Transverse colon (tissue), 4 donors: ENCODE data around the gene OR9A2. TPM values are rescaled to one million over a fixed set of nuclear protein-coding genes. Genes with fewer than 3 reads are reported as not detected.

ENCODE experiments used
- DNase-seq: peaks from one replicate; pipeline ENCODE4 v3.0.0-alpha.2; 2019
- H3K27ac ChIP-seq, 4 donors: fragments of 200-600 bp; sonication (generic); 2 replicates each; pipeline ENCODE4 v1.5.1; 2016 to 2018; ENCODE audit warnings: inconsistent platforms in 4 of 4
- H3K27me3 ChIP-seq: fragments of 200-600 bp; sonication (generic); 2 replicates; pipeline ENCODE4 v1.5.1; 2017; ENCODE audit warnings: inconsistent platforms
- H3K36me3 ChIP-seq, 4 donors: fragments of 200-600 bp; sonication (generic); 2 replicates each; pipeline ENCODE4 v1.5.1; 2017 to 2019; ENCODE audit warnings: inconsistent platforms in 4 of 4
- H3K4me1 ChIP-seq, 4 donors: fragments of 200-600 bp; sonication (generic); 2 replicates each; pipeline ENCODE4 v1.5.1; 2017 to 2020; ENCODE audit warnings: inconsistent platforms in 4 of 4
- H3K4me3 ChIP-seq, 4 donors: fragments of 200-600 bp; sonication (generic); 1 replicate in 1 of 4; 2 replicates in 3 of 4; pipeline versions ENCODE4 v1.5.1 to v1.6.1; 2017 to 2019; ENCODE audit warnings: inconsistent platforms in 4 of 4
- H3K9me3 ChIP-seq, 2 donors: fragments of 200-600 bp; sonication (generic); 2 replicates each; pipeline ENCODE4 v1.5.1; 2017 to 2019; ENCODE audit warnings: inconsistent platforms in 2 of 2
- CTCF ChIP-seq, 5 experiments: fragments of 200-600 bp in 3 of 5; fragments of 450-650 bp in 2 of 5; sonication (generic) in 3 of 5; IDR thresholded peaks; 1 replicate in 2 of 5; 2 replicates in 3 of 5; pipeline ENCODE4 v1.5.1; 2016 to 2017; ENCODE audit warnings: antibody characterized with exemption in 5 of 5, inconsistent platforms in 3 of 5, mild to moderate bottlenecking in 2 of 5, moderate library complexity in 1 of 5
- EP300 ChIP-seq: sonication (generic); formaldehyde crosslinking; IDR thresholded peaks from one replicate; pipeline ENCODE4 v1.6.1; 2017; ENCODE audit warnings: antibody characterized with exemption, low read depth
- POLR2A ChIP-seq: fragments of 450-650 bp; IDR thresholded peaks from one replicate; pipeline ENCODE4 v1.6.1; 2016; ENCODE audit warnings: antibody characterized with exemption, mild to moderate bottlenecking, moderate library complexity
- POLR2AphosphoS5 ChIP-seq, 3 donors: sonication (generic); formaldehyde crosslinking; IDR thresholded peaks; one replicate each; pipeline ENCODE4 v1.6.1; 2016; ENCODE audit warnings: antibody characterized with exemption in 3 of 3
- WGBS, 2 donors: methylation state at CpG; one replicate each; pipeline ENCODE4 v1.1.5; 2018; ENCODE audit warnings: low coverage in 1 of 2; 5-methylcytosine and 5-hydroxymethylcytosine counted together
- in situ Hi-C, 4 donors: fragments of 200-750 bp; cut with MboI; loops; one replicate each; pipeline versions ENCODE4 v1.15.0 to v1.15.1; 2017; ENCODE audit warnings: low sequenced_read_pairs in 3 of 4, low pct_ligation_motif_present in 1 of 4, low pct_unique_long_range_greater_than_20kb in 1 of 4
- intact Hi-C: fragments of 100-400 bp; cut with DNase I; formaldehyde crosslinking; loops from one replicate; pipeline ENCODE4 v1.15.1; 2023; ENCODE audit warnings: low total_unique reads
- total RNA-seq, 4 donors: library from RNA; depleted of rRNA; stranded (reverse); fragments of >200 nt; gene quantifications; one replicate each; pipeline ENCODE4 v1.1.0, GENCODE V29; 2016

The OR9A2 gene
- total RNA-seq, 4 donors from 2014 or later: not detected

- TF ChIP-seq EP300 (no peak), POLR2A (no peak), POLR2AphosphoS5 (IDR thresholded peaks at IDR 0.05) (no peak), CTCF (IDR thresholded peaks at IDR 0.05) (no peak)
Measured at GRCh38 chr7:143050931-143051330, 24.0 kb upstream of the OR9A2 start.

GRCh38 chr7:143049362-143049761 lies 22.4 kb upstream of the OR9A2 start:
- TF ChIP-seq POLR2AphosphoS5 (IDR thresholded peaks at IDR 0.05): no peak
- no peak for TF ChIP-seq CTCF (IDR thresholded peaks at IDR 0.05)
- no peak for TF ChIP-seq POLR2A
- TF ChIP-seq EP300: no peak
- Histone ChIP-seq H3K36me3 (no peaks in the 10 kb centered on the region), H3K4me3 (no peak overlapping the region), H3K4me1 (no peaks in the 10 kb centered on the region), H3K9me3 (no peaks in the 10 kb centered on the region), H3K27ac (no peak overlapping the region), H3K27me3 (no peaks in the 10 kb centered on the region)
- intact Hi-C loops (no loop called here), in situ Hi-C loops (no loop called here)
- DNase-seq: no peak
- WGBS, 2 donors: 42 to 50% methylated on average over 1 to 4 of the region's 4 CpGs

More at GRCh38 chr7:143050931-143051330, 24.0 kb upstream of the OR9A2 start:
- Histone ChIP-seq H3K4me1 (no peaks in the 10 kb centered on the region), H3K9me3 (no peaks in the 10 kb centered on the region), H3K4me3 (no peak overlapping the region), H3K36me3 (no peaks in the 10 kb centered on the region), H3K27ac (no peak overlapping the region), H3K27me3 (no peaks in the 10 kb centered on the region)
- intact Hi-C loops: no loop called here
- WGBS, 2 donors: 58 to 62% methylated on average over 7 to 9 of the region's 9 CpGs
- DNase-seq: no peak
- in situ Hi-C loops: no loop called here

GRCh38 chr7:143048827-143049226 lies 21.9 kb upstream of the OR9A2 start:
- no peaks in the 10 kb centered on the region for H3K27me3 ChIP-seq
- no peak for DNase-seq
- no peaks in the 10 kb centered on the region for H3K36me3 ChIP-seq

GRCh38 chr7:143047326-143047725 lies 20.4 kb upstream of the OR9A2 start:
- Histone ChIP-seq H3K36me3 (no peaks in the 10 kb centered on the region), H3K9me3 (no peaks in the 10 kb centered on the region), H3K27ac (no peak overlapping the region), H3K4me3 (no peak overlapping the region), H3K4me1 (peaks cover 0 to 5% (median 0%) of the 10 kb centered on the region in 4 donors), H3K27me3 (no peaks in the 10 kb centered on the region)
- no peak for TF ChIP-seq POLR2A
- TF ChIP-seq EP300: no peak
- no peak for TF ChIP-seq CTCF (IDR thresholded peaks at IDR 0.05)
- in situ Hi-C loops: no loop called here
- intact Hi-C loops: no loop called here
- 63 to 100% methylated on average over 1 to 2 of the region's 2 CpGs for WGBS, 2 donors
- DNase-seq: no peak

More at GRCh38 chr7:143048827-143049226, 21.9 kb upstream of the OR9A2 start:
- Histone ChIP-seq H3K4me1 (no peaks in the 10 kb centered on the region), H3K9me3 (no peaks in the 10 kb centered on the region), H3K27ac (no peak overlapping the region), H3K4me3 (no peak overlapping the region)
- in situ Hi-C loops: no loop called here
- TF ChIP-seq POLR2AphosphoS5 (IDR thresholded peaks at IDR 0.05) (no peak), CTCF (IDR thresholded peaks at IDR 0.05) (no peak)
- intact Hi-C loops: no loop called here
